ENCODE measurements around the gene SH3GL1. TPM values are rescaled to one million over a fixed set of nuclear protein-coding genes. Genes with fewer than 3 reads are reported as not detected.

SH3GL1 gene
- polyA plus RNA-seq, 2 of the 4 experiments (the other 2 are of a cell fraction): 20.1 to 34.7 TPM

DNA sequence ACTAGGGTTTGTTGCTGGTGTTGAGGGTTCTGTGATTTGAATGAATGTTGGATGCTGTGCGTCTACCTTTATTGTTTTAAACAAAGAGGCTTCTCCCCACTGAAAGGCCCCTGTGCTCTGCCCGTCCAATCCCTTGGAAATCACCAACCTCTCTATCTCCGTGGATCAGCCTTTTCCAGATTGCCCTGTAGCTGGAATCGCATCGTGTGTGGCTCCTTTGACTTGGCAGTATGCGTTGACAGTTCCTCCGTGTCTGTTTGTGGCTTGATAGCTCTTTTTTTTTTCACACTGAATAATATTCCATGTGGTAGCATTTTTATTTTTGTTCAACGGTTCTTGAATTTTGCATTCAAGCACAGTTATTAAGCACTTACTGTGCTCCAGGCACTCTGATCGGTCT, 34.0 kb upstream of the SH3GL1 start:
- Histone ChIP-seq H3K4me1 (no peaks in the 10 kb centered on the region), H3K9me3 (no peaks in the 10 kb centered on the region), H3K4me2 (no peak overlapping the region), H3K4me3 (no peak overlapping the region), H3K27ac (no peak overlapping the region)
- FAIRE-seq (no peak), ATAC-seq (no peak), DNase-seq (ENCODE audit: low read depth in 1 of 2, low spot score in 1 of 2) (no peak)
- TF ChIP-seq, protein P1, sequence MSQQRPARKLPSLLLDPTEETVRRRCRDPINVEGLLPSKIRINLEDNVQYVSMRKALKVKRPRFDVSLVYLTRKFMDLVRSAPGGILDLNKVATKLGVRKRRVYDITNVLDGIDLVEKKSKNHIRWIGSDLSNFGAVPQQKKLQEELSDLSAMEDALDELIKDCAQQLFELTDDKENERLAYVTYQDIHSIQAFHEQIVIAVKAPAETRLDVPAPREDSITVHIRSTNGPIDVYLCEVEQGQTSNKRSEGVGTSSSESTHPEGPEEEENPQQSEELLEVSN (IDR thresholded peaks at IDR 0.05; ENCODE audit: borderline replicate concordance, low read depth): no peak
- TF ChIP-seq BHLHE40 (IDR thresholded peaks at IDR 0.05; ENCODE audit: low read depth, low read length): no peak
- TF ChIP-seq TP53 (CRISPR knock-in tag; IDR thresholded peaks at IDR 0.05): no peak
- TF ChIP-seq FOSL2 (IDR thresholded peaks at IDR 0.05): no peak
- TF ChIP-seq FOSL2 (CRISPR knock-in tag; IDR thresholded peaks at IDR 0.05): no peak
- no peak for TF ChIP-seq KDM1A (IDR thresholded peaks at IDR 0.05; ENCODE audit: low read depth)
- no peak for TF ChIP-seq MYC (IDR thresholded peaks at IDR 0.05; ENCODE audit: borderline replicate concordance, low read length)
- no peak for TF ChIP-seq HOXB5 (CRISPR knock-in tag; IDR thresholded peaks at IDR 0.05)
- TF ChIP-seq HEYL (CRISPR knock-in tag; IDR thresholded peaks at IDR 0.05): no peak
- CTCF ChIA-PET: interaction anchor here (0.6 kb wide), 1 partner anchor 40 kb away, joined by 3 read pairs; no protein-coding TSS in a partner anchor
- POLR2A ChIA-PET: no interaction called here
- 95% methylated on average over 9 of the region's 9 CpGs for WGBS (ENCODE audit: missing lambda C conversion rate)

DNA sequence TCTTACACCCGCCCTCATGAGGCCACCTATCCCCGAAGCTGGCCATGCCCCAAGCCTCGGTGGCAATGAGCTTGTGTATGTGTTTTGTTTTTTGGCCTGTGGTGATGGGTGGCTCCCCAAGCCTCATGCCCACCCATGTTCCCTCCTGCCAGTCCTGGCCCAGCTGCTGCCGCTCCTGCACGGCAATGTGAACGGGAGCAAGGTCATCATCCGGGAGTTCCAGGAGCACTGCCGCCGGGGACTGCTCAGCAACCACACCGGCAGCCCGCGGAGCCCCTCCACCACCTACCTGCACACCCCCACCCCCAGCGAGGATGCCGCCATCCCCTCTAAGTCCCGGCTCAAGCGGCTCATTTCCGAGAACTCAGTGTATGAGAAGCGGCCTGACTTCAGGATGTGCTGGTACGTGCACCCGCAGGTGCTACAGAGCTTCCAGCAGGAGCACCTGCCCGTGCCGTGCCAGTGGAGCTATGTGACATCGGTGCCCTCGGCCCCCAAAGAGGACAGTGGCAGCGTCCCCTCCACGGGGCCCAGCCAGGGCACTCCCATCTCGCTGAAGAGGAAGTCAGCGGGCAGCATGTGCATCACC, 32.7 kb upstream of the SH3GL1 start:
- CTCF ChIA-PET: interaction anchor here (0.6 kb wide), 1 partner anchor 153 kb away, joined by 3 read pairs; no protein-coding TSS in a partner anchor
- FAIRE-seq (no peak), ATAC-seq (no peak), DNase-seq (ENCODE audit: low read depth in 1 of 2, low spot score in 1 of 2) (no peak)
- Histone ChIP-seq H3K4me3 (no peak overlapping the region), H3K9me3 (no peaks in the 10 kb centered on the region), H3K27ac (no peak overlapping the region), H3K4me2 (no peak overlapping the region), H3K4me1 (no peaks in the 10 kb centered on the region)
- 94% methylated on average over 15 of the region's 28 CpGs for WGBS (ENCODE audit: missing lambda C conversion rate)
- TF ChIP-seq, protein P2, sequence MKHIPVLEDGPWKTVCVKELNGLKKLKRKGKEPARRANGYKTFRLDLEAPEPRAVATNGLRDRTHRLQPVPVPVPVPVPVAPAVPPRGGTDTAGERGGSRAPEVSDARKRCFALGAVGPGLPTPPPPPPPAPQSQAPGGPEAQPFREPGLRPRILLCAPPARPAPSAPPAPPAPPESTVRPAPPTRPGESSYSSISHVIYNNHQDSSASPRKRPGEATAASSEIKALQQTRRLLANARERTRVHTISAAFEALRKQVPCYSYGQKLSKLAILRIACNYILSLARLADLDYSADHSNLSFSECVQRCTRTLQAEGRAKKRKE (CRISPR knock-in tag; IDR thresholded peaks at IDR 0.05; ENCODE audit: low read depth): no peak
- TF ChIP-seq POLR2A (IDR thresholded peaks at IDR 0.05; ENCODE audit: low read length): no peak
- TF ChIP-seq, protein P1 (IDR thresholded peaks at IDR 0.05; ENCODE audit: borderline replicate concordance, low read depth): no peak
- no peak for TF ChIP-seq EP300 (IDR thresholded peaks at IDR 0.05)
- TF ChIP-seq MAZ (IDR thresholded peaks at IDR 0.05; ENCODE audit: borderline replicate concordance, low read depth, low read length): no peak
- TF ChIP-seq CBX2 (IDR thresholded peaks at IDR 0.05; ENCODE audit: borderline replicate concordance, low read depth): no peak
- no peak for TF ChIP-seq RAD21 (conservative IDR thresholded peaks at IDR 0.05 in 1 of 2, IDR thresholded peaks at IDR 0.05 in 1 of 2)
- TF ChIP-seq, protein P3, sequence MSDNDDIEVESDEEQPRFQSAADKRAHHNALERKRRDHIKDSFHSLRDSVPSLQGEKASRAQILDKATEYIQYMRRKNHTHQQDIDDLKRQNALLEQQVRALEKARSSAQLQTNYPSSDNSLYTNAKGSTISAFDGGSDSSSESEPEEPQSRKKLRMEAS (IDR thresholded peaks at IDR 0.05): no peak
- no peak for TF ChIP-seq KDM5A (IDR thresholded peaks at IDR 0.05)
- no peak for TF ChIP-seq HOXB13 (CRISPR knock-in tag; IDR thresholded peaks at IDR 0.05; ENCODE audit: low read depth)
- TF ChIP-seq, protein P4, sequence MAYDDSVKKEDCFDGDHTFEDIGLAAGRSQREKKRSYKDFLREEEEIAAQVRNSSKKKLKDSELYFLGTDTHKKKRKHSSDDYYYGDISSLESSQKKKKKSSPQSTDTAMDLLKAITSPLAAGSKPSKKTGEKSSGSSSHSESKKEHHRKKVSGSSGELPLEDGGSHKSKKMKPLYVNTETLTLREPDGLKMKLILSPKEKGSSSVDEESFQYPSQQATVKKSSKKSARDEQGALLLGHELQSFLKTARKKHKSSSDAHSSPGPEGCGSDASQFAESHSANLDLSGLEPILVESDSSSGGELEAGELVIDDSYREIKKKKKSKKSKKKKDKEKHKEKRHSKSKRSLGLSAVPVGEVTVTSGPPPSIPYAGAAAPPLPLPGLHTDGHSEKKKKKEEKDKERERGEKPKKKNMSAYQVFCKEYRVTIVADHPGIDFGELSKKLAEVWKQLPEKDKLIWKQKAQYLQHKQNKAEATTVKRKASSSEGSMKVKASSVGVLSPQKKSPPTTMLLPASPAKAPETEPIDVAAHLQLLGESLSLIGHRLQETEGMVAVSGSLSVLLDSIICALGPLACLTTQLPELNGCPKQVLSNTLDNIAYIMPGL (CRISPR knock-in tag; IDR thresholded peaks at IDR 0.05; ENCODE audit: borderline replicate concordance): no peak
- no peak for TF ChIP-seq ZC3H11A (IDR thresholded peaks at IDR 0.05)
- POLR2A ChIA-PET: no interaction called here
